B cell (primary cell): ENCODE measurements around the gene EZH1. TPM values are rescaled to one million over a fixed set of nuclear protein-coding genes. Genes with fewer than 3 reads are reported as not detected.

ENCODE experiments used
- ATAC-seq: fragments of 200-7000 bp; cut with Tn5 transposase; one replicate; pipeline ENCODE4 v1.10.0; 2021; ENCODE audit warnings: low read depth, mild to moderate bottlenecking, moderate number of reproducible peaks, moderate library complexity
- CTCF ChIA-PET: fragments of 350-600 bp; sonication (Branson Sonifier 250); formaldehyde crosslinking; loops from one replicate; lab custom pipeline; 2021; ENCODE audit warnings: antibody characterized with exemption, inconsistent platforms; lab: Charles Lee
- POLR2A ChIA-PET: fragments of 350-600 bp; sonication (Branson Sonifier 250); formaldehyde crosslinking; loops from one replicate; lab custom pipeline; 2021; ENCODE audit warnings: antibody characterized with exemption; lab: Charles Lee
- DNase-seq: peaks from one replicate; pipeline ENCODE4 v3.0.0; 2013
- H2AFZ ChIP-seq: 2 replicates; pipeline ENCODE4 v1.6.1; 2012; ENCODE audit warnings: mild to moderate bottlenecking, low read depth, low read length; ENCODE audit not compliant: insufficient read depth, poor library complexity, severe bottlenecking
- H3K27ac ChIP-seq, 2 donors: 1 replicate in 1 of 2; 2 replicates in 1 of 2; pipeline ENCODE4 v1.5.1; 2012 to 2013; ENCODE audit warnings: low read length in 2 of 2, mild to moderate bottlenecking in 2 of 2, moderate library complexity in 1 of 2
- H3K27me3 ChIP-seq, 4 experiments: fragments of 200-600 bp in 1 of 4; sonication (generic) in 1 of 4; replicated peaks in 1 of 4; 1 replicate in 2 of 4; 2 replicates in 2 of 4; pipeline versions ENCODE4 v1.6.1 to v1.7.0; 2013 to 2016; ENCODE audit warnings: low read length in 3 of 4, mild to moderate bottlenecking in 2 of 4, mixed read lengths in 1 of 4, moderate library complexity in 1 of 4; ENCODE audit not compliant: insufficient read depth in 4 of 4, control insufficient read depth in 3 of 4; ENCODE audit errors: control extremely low read depth in 1 of 4
- H3K36me3 ChIP-seq, 2 experiments: replicated peaks in 1 of 2; 1 replicate in 1 of 2; 2 replicates in 1 of 2; pipeline versions ENCODE4 v1.6.1 to v1.7.1; 2013; ENCODE audit warnings: low read length in 1 of 2; ENCODE audit not compliant: insufficient read depth in 2 of 2, control insufficient read depth in 1 of 2; ENCODE audit errors: control extremely low read depth in 1 of 2, extremely low read depth in 1 of 2
- H3K4me1 ChIP-seq, 2 donors: fragments of 200-600 bp in 1 of 2; sonication (generic) in 1 of 2; 1 replicate in 1 of 2; 2 replicates in 1 of 2; pipeline versions ENCODE4 v1.5.1 to v1.6.1; 2013 to 2017; ENCODE audit warnings: low read length in 2 of 2; ENCODE audit not compliant: control insufficient read depth in 2 of 2, insufficient read depth in 2 of 2
- H3K4me2 ChIP-seq: replicated peaks from 2 replicates; pipeline ENCODE3; 2012; ENCODE audit warnings: mild to moderate bottlenecking, low read depth, low read length; ENCODE audit not compliant: poor library complexity, severe bottlenecking
- H3K4me3 ChIP-seq, 5 experiments: fragments of 200-600 bp in 1 of 5; sonication (generic) in 1 of 5; 1 replicate in 3 of 5; 2 replicates in 2 of 5; pipeline versions ENCODE4 v1.5.1 to v1.7.0; 2011 to 2016; ENCODE audit warnings: low read length in 4 of 5, mild to moderate bottlenecking in 4 of 5, low read depth in 2 of 5, control low read depth in 1 of 5, moderate library complexity in 1 of 5; ENCODE audit not compliant: insufficient read depth in 1 of 5; ENCODE audit errors: control extremely low read depth in 1 of 5, extremely low read depth in 1 of 5
- H3K79me2 ChIP-seq: fragments of 200-600 bp; sonication (generic); one replicate; pipeline ENCODE4 v1.6.0; 2016; ENCODE audit warnings: low read length; ENCODE audit not compliant: control insufficient read depth, insufficient read depth
- H3K9ac ChIP-seq: fragments of 200-600 bp; sonication (generic); 2 replicates; pipeline ENCODE4 v1.6.1; 2017; ENCODE audit warnings: mild to moderate bottlenecking, low read length, moderate library complexity
- H3K9me3 ChIP-seq, 3 donors: one replicate each; pipeline versions ENCODE4 v1.6.1 to v1.7.1; 2013; ENCODE audit warnings: low read length in 2 of 3; ENCODE audit not compliant: control insufficient read depth in 2 of 3, insufficient read depth in 1 of 3; ENCODE audit errors: control extremely low read depth in 1 of 3
- H4K20me1 ChIP-seq: 2 replicates; pipeline ENCODE4 v1.6.0; 2012; ENCODE audit warnings: mild to moderate bottlenecking, low read length; ENCODE audit not compliant: insufficient read depth, control insufficient read depth, poor library complexity, severe bottlenecking
- H3K27ac Mint-ChIP-seq: one replicate; pipeline ENCODE4 v1.8.0; 2021; ENCODE audit warnings: mixed read lengths
- H3K27me3 Mint-ChIP-seq: one replicate; pipeline ENCODE4 v1.8.0; 2021; ENCODE audit warnings: mixed read lengths
- H3K4me1 Mint-ChIP-seq: one replicate; pipeline ENCODE4 v1.8.0; 2021; ENCODE audit warnings: mixed read lengths
- H3K4me3 Mint-ChIP-seq: one replicate; pipeline ENCODE4 v1.8.0; 2021; ENCODE audit warnings: mixed read lengths
- H3K9me3 Mint-ChIP-seq: one replicate; pipeline ENCODE4 v1.8.0; 2022; ENCODE audit warnings: mixed read lengths; ENCODE audit not compliant: insufficient read depth
- EZH2 ChIP-seq: IDR thresholded peaks from 2 replicates; pipeline ENCODE4 v1.6.1; 2012; ENCODE audit warnings: borderline replicate concordance, low read depth, mild to moderate bottlenecking, moderate library complexity, low read length; ENCODE audit not compliant: insufficient read depth, poor library complexity, severe bottlenecking
- WGBS: methylation state at CpG from one replicate; pipeline ENCODE4 v1.1.5; 2013; ENCODE audit warnings: missing lambda C conversion rate; ENCODE audit not compliant: insufficient coverage; 5-methylcytosine and 5-hydroxymethylcytosine counted together
- intact Hi-C: fragments of 100-400 bp; cut with micrococcal nuclease; formaldehyde crosslinking; loops from one replicate; pipeline ENCODE4 v1.10.0; 2022
- polyA plus RNA-seq: library from polyadenylated mRNA; depleted of rRNA; stranded (reverse); fragments of >200 nt; gene quantifications from 2 replicates; pipeline ENCODE4 v1.2.3, GENCODE V29; 2012
- total RNA-seq, 2 donors: library from RNA; stranded (reverse); fragments of 120-200 nt in 1 of 2; gene quantifications; 1 replicate in 1 of 2; 2 replicates in 1 of 2; pipeline versions ENCODE4 v1.2.3 to v1.2.4, GENCODE V29; 2013 to 2022
- TF ChIP-seq, protein P1 (sequence below): fragments of 200-600 bp; IDR thresholded peaks from one replicate; pipeline ENCODE4 v1.8.0; 2022; ENCODE audit warnings: antibody characterized with exemption, mild to moderate bottlenecking

Gene EZH1
- total and polyA plus RNA-seq, 2 donors (not counting 1 experiment from before 2014, with no cell fraction given), result 115 to 169 TPM

DNA sequence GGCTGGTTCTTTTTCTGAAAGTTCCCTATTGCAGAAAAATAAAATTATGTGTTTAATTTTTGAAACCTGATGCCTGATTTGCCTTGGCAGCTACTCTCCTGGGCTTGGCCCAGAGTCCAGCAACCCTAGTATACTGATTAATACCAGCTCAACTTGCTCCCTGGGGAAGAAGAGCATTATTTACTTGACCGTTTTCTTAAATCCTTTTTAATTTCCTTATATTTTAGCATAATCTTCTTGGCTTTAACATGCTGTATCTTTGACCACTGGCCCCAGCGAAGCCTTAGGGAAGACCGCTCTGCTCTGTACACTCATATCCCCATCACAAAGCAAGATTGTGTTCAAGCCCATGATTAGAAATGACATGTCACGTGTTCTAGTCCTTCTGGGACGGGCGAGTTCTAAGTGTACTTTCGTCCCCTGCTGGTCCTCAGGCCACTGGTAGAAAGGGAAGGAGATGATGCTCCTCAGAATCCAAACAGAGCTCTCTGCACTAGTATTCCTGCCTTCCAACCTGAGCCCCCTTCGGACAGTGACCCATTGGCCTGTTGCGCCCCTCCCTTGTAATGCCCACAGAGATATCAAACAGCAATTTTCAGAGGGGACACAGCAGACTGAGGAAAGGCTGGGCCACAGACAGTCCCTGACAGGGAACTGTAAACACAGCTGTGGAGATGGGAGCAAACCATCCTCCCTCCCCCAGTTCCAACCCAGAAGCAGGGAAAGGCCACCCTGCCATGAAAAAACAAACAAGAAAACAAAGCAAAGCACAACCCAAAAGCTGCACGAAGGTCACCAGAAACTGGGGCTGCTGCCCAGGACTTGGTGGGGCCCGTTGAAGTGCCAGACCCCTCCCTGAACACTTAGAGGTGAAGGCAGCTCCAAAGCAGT, 4.3 kb upstream of the EZH1 start:
- ChIA-PET CTCF (interaction anchor here (1.2 to 1.4 kb wide), 3 partner anchors 12 to 16 kb away, joined by 4 to 6 read pairs (median 5); partner anchors contain the start of gene RAMP2), POLR2A (no interaction called here)
- H3K36me3 ChIP-seq, result no peaks in the 10 kb centered on the region
- H3K4me3 ChIP-seq, result no peak overlapping the region
- H3K9me3 Mint-ChIP-seq, result no peaks in the 10 kb centered on the region
- no peak overlapping the region for H3K4me2 ChIP-seq
- intact Hi-C loops, result loop anchor here (10.0 kb wide), 1 partner anchor 736 kb away; the partner anchor contains the start of gene DHX8
- H2AFZ ChIP-seq, result no peak overlapping the region
- peaks cover 27% of the 10 kb centered on the region for H3K27me3 Mint-ChIP-seq
- no peaks in the 10 kb centered on the region for H4K20me1 ChIP-seq
- peaks cover 7 to 10% of the 10 kb centered on the region in 2 donors for H3K4me1 ChIP-seq
- peaks cover 0 to 19% (median 3%) of the 10 kb centered on the region in 4 experiments for H3K27me3 ChIP-seq
- ATAC-seq (no peak), DNase-seq (no peak)
- 94% methylated on average over 11 of the region's 11 CpGs for WGBS
- no peaks in the 10 kb centered on the region for H3K9me3 ChIP-seq
- H3K4me1 Mint-ChIP-seq, result peaks cover 10% of the 10 kb centered on the region
- TF ChIP-seq, protein P1, sequence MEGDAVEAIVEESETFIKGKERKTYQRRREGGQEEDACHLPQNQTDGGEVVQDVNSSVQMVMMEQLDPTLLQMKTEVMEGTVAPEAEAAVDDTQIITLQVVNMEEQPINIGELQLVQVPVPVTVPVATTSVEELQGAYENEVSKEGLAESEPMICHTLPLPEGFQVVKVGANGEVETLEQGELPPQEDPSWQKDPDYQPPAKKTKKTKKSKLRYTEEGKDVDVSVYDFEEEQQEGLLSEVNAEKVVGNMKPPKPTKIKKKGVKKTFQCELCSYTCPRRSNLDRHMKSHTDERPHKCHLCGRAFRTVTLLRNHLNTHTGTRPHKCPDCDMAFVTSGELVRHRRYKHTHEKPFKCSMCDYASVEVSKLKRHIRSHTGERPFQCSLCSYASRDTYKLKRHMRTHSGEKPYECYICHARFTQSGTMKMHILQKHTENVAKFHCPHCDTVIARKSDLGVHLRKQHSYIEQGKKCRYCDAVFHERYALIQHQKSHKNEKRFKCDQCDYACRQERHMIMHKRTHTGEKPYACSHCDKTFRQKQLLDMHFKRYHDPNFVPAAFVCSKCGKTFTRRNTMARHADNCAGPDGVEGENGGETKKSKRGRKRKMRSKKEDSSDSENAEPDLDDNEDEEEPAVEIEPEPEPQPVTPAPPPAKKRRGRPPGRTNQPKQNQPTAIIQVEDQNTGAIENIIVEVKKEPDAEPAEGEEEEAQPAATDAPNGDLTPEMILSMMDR, result no peak
- no peak for TF ChIP-seq EZH2
- peaks cover 11% of the 10 kb centered on the region for H3K79me2 ChIP-seq
- no peak overlapping the region for H3K4me3 Mint-ChIP-seq
- no peak overlapping the region for H3K27ac Mint-ChIP-seq
- H3K9ac ChIP-seq, result no peak overlapping the region
- no peak overlapping the region for H3K27ac ChIP-seq
